ENCODE results near the gene RABL6. TPM values are rescaled to one million over a fixed set of nuclear protein-coding genes. Genes with fewer than 3 reads are reported as not detected.
"Not testable (repeated sequence)": the region's sequence is repeated elsewhere in the genome, so short reads cannot be mapped to it uniquely, and the experiment has no call there.

Gene RABL6
- total and polyA plus RNA-seq, 2 of the 4 experiments (the other 2 are of a cell fraction): 37.1 to 47.5 TPM

GRCh38 chr9:136833381-136834048 is 25.8 kb downstream of the RABL6 start:
- 96% methylated on average over 7 of the region's 16 CpGs; no CpG with 5 or more reads in 1 of the 2 experiments for WGBS, 2 experiments (ENCODE audit: extremely low coverage in 2 of 2, insufficient read length in 1 of 2)
- H3K56ac ChIP-seq (ENCODE audit: extremely low read depth, insufficient read depth, low read length); H3K4me3 ChIP-seq (ENCODE audit: insufficient read depth, low read depth, low read length); H3K4ac ChIP-seq (ENCODE audit: low read depth, low read length); H4K5ac ChIP-seq (ENCODE audit: low read depth, low read length); intact Hi-C loops (cut with micrococcal nuclease); H4K8ac ChIP-seq (ENCODE audit: low read depth in 2 of 2, low read length in 2 of 2); H2BK120ac ChIP-seq (ENCODE audit: low read depth, low read length); H2BK5ac ChIP-seq (ENCODE audit: low read depth, low read length, poor library complexity, severe bottlenecking); CTCF ChIA-PET; H2AK9ac ChIP-seq (replicated peaks; ENCODE audit: low read depth, low read length, poor library complexity); H3K4me1 ChIP-seq (ENCODE audit: control insufficient read depth, insufficient read depth, low read length); H2BK20ac ChIP-seq (ENCODE audit: low read depth, low read length); H3K4me2 ChIP-seq (ENCODE audit: low read depth, low read length); H2BK15ac ChIP-seq (ENCODE audit: low read depth, low read length); in situ Hi-C loops (cut with MboI; ENCODE audit: low sequenced_read_pairs); H4K91ac ChIP-seq (ENCODE audit: insufficient read depth, low read depth, low read length); H3K14ac ChIP-seq (replicated peaks; ENCODE audit: low read depth, low read length); H3K79me1 ChIP-seq (ENCODE audit: low read depth in 1 of 2, low read length in 2 of 2); H2AK5ac ChIP-seq (ENCODE audit: low read depth, low read length); H3K27ac ChIP-seq (ENCODE audit: insufficient read depth, low read length); POLR2A ChIA-PET (ENCODE audit: unreplicated experiment); H3K18ac ChIP-seq (ENCODE audit: low read depth, low read length); H3K9me1 ChIP-seq (ENCODE audit: insufficient read depth, low read length); H3K27me3 ChIP-seq (ENCODE audit: control insufficient read depth, insufficient read depth, low read length); H3K23ac ChIP-seq (ENCODE audit: low read depth, low read length); DNase-seq; ATAC-seq (ENCODE audit: low read depth); H2AFZ ChIP-seq (replicated peaks; ENCODE audit: low read length, poor library complexity); H3K9ac ChIP-seq (ENCODE audit: low read depth, low read length); dilution Hi-C loops (cut with HindIII; ENCODE audit: low sequenced_read_pairs, unreplicated experiment); H4K20me1 ChIP-seq (ENCODE audit: insufficient read depth, low read length); H3K9me3 ChIP-seq (ENCODE audit: control insufficient read depth, insufficient read depth, low read length); BruUV-seq (replicated peaks): not testable (repeated sequence)
- H3K36me3 ChIP-seq (ENCODE audit: control insufficient read depth, insufficient read depth, low read length): peaks cover 47% of the 10 kb centered on the region

Data from IMR-90 (cell line).